Panc1 (cell line): ENCODE measurements around the gene LMNTD1. TPM values are rescaled to one million over a fixed set of nuclear protein-coding genes. Genes with fewer than 3 reads are reported as not detected.
A peak's percentile ranks its signal among the peaks of the same experiment; 100 is the strongest.

Experiments used
- ATAC-seq: fragments of 200-7000 bp; cut with Tn5 transposase; 2 replicates; pipeline ENCODE4 v1.9.1; 2020; ENCODE audit warnings: mild to moderate bottlenecking, moderate library complexity
- BruUV-seq: library from RNA; stranded (reverse); fragments of 400-500 nt; replicated peaks from 2 replicates; lab custom pipeline; 2021; lab: Mats Ljungman, UMichigan
- CTCF ChIA-PET: fragments of 300-600 bp; sonication (Branson Sonifier 250); formaldehyde crosslinking; loops from one replicate; lab custom pipeline; 2022; ENCODE audit warnings: antibody characterized with exemption; lab: Charles Lee
- POLR2A ChIA-PET: fragments of 300-600 bp; sonication (Branson Sonifier 250); formaldehyde crosslinking; loops from one replicate; lab custom pipeline; 2022; ENCODE audit warnings: antibody characterized with exemption; lab: Charles Lee
- DNase-seq: peaks from one replicate; pipeline ENCODE4 v3.0.0-alpha.2; 2010; ENCODE audit warnings: low read depth, low spot score
- H3K27ac ChIP-seq: 2 replicates; pipeline ENCODE4 v1.5.1; 2011; ENCODE audit warnings: mild to moderate bottlenecking, low read length, inconsistent platforms
- H3K27me3 ChIP-seq: fragments of 200-500 bp; sonication (Bioruptor generic); 2 replicates; pipeline ENCODE4 v1.6.0; 2014; ENCODE audit warnings: low read length, inconsistent platforms; ENCODE audit not compliant: control insufficient read depth, insufficient read depth
- H3K36me3 ChIP-seq: fragments of 200-500 bp; sonication (Bioruptor generic); 2 replicates; pipeline ENCODE4 v1.5.1; 2014; ENCODE audit warnings: inconsistent platforms, mild to moderate bottlenecking, low read length, moderate library complexity; ENCODE audit not compliant: control insufficient read depth, insufficient read depth
- H3K4me1 ChIP-seq: 2 replicates; pipeline ENCODE4 v1.5.1; 2011; ENCODE audit warnings: inconsistent platforms, mild to moderate bottlenecking, low read length, moderate library complexity; ENCODE audit not compliant: control insufficient read depth, insufficient read depth
- H3K4me3 ChIP-seq, 2 experiments: 2 replicates each; pipeline ENCODE4 v1.5.1; 2011 to 2012; ENCODE audit warnings: low read depth in 2 of 2, low read length in 2 of 2, mild to moderate bottlenecking in 2 of 2, inconsistent platforms in 1 of 2, moderate library complexity in 1 of 2
- H3K9me3 ChIP-seq: fragments of 200-500 bp; sonication (Bioruptor generic); 2 replicates; pipeline ENCODE4 v1.5.1; 2014; ENCODE audit warnings: low read depth, mild to moderate bottlenecking, inconsistent platforms, low read length, moderate library complexity; ENCODE audit not compliant: control insufficient read depth, insufficient read depth
- CTCF ChIP-seq: fragments of 450-650 bp; IDR thresholded peaks from 2 replicates; pipeline ENCODE4 v1.5.1; 2017; ENCODE audit warnings: mild to moderate bottlenecking
- POLR2AphosphoS5 ChIP-seq: IDR thresholded peaks from 2 replicates; pipeline ENCODE4 v1.6.1; 2012; ENCODE audit warnings: mild to moderate bottlenecking, low read depth, low read length, moderate library complexity
- REST ChIP-seq, 2 experiments: IDR thresholded peaks; 2 replicates each; pipeline ENCODE4 v1.6.1; 2011 to 2012; ENCODE audit warnings: low read depth in 2 of 2, control low read depth in 1 of 2, low read length in 1 of 2, mild to moderate bottlenecking in 1 of 2, moderate library complexity in 1 of 2; ENCODE audit not compliant: insufficient read depth in 1 of 2
- SIN3A ChIP-seq: IDR thresholded peaks from 2 replicates; pipeline ENCODE4 v1.6.1; 2012; ENCODE audit warnings: low read depth, mild to moderate bottlenecking, low read length, moderate library complexity, borderline replicate concordance; ENCODE audit not compliant: insufficient read depth
- TCF7L2 ChIP-seq: IDR thresholded peaks from 2 replicates; pipeline ENCODE4 v1.6.1; 2011; ENCODE audit warnings: mild to moderate bottlenecking, low read depth, low read length, inconsistent platforms
- in situ Hi-C: cut with HindIII; loops from 2 replicates; pipeline ENCODE4 v1.10.0; 2016; ENCODE audit warnings: low sequenced_read_pairs, low pct_unique_long_range_greater_than_20kb
- intact Hi-C: fragments of 100-400 bp; cut with micrococcal nuclease; formaldehyde crosslinking; loops from one replicate; pipeline ENCODE4 v1.10.0; 2022; ENCODE audit not compliant: unreplicated experiment
- total RNA-seq: library from RNA; stranded (reverse); gene quantifications from one replicate; pipeline ENCODE4 v1.2.1, GENCODE V29; 2021; ENCODE audit not compliant: unreplicated experiment

LMNTD1 gene
- total RNA-seq, 1 experiment from 2014 or later: 0.13 TPM

GRCh38 chr12:25438638-25439037, 114.4 kb downstream of the LMNTD1 start:
- intact Hi-C loops (loop anchor here (5.0 to 10.0 kb wide), 2 partner anchors 119 to 326 kb away; no protein-coding TSS in a partner anchor), in situ Hi-C loops (no loop called here)
- ATAC-seq: no peak
- Histone ChIP-seq H3K36me3 (no peaks in the 10 kb centered on the region), H3K9me3 (no peaks in the 10 kb centered on the region), H3K4me1 (peaks cover 3% of the 10 kb centered on the region; the same call in 1 of the 2 replicates), H3K4me3 (no peak overlapping the region), H3K27me3 (no peaks in the 10 kb centered on the region), H3K27ac (no peak overlapping the region)
- TF ChIP-seq SIN3A (no peak), TCF7L2 (no peak), CTCF (no peak), POLR2AphosphoS5 (no peak), REST (IDR thresholded peaks at IDR 0.05; ENCODE audit: insufficient read depth in 1 of 2, low read depth in 2 of 2, low read length in 1 of 2) (no peak)
- CTCF ChIA-PET: no interaction called here
- DNase-seq: no peak
- BruUV-seq: no TSS peak
- POLR2A ChIA-PET: no interaction called here

GRCh38 chr12:25436206-25437030, 116.7 kb downstream of the LMNTD1 start:
- BruUV-seq: no TSS peak
- Histone ChIP-seq H3K4me1 (peaks cover 3% of the 10 kb centered on the region; the same call in 1 of the 2 replicates), H3K27me3 (no peaks in the 10 kb centered on the region), H3K9me3 (no peaks in the 10 kb centered on the region), H3K27ac (peak overlapping the region; percentile 88), H3K36me3 (no peaks in the 10 kb centered on the region), H3K4me3 (peak overlapping the region; percentile 48 to 66)
- DNase-seq (peak; percentile 82), ATAC-seq (peak; percentile 90)
- ChIA-PET CTCF (interaction anchor here (0.8 to 1.6 kb wide), 2 partner anchors 26 to 655 kb away, joined by 3 to 5 read pairs; no protein-coding TSS in a partner anchor), POLR2A (no interaction called here)
- intact Hi-C loops: loop anchor here (1.0 to 10.0 kb wide), 3 partner anchors 121 to 593 kb away; no protein-coding TSS in a partner anchor
- no peak for TF ChIP-seq SIN3A
- peak; percentile 96 for TF ChIP-seq CTCF
- in situ Hi-C loops: no loop called here
